HG02571 (cell line): Measurements from ENCODE around the gene PHC1.
"Not testable (repeated sequence)": the region's sequence is repeated elsewhere in the genome, so short reads cannot be mapped to it uniquely, and the experiment has no call there.

Experiments used
- ATAC-seq: cut with Tn5 transposase; IDR thresholded peaks from one replicate; pipeline ENCODE4 v1.9.1; 2021; ENCODE audit warnings: mild to moderate bottlenecking, moderate library complexity; ENCODE audit not compliant: unreplicated experiment

PHC1 gene

DNA sequence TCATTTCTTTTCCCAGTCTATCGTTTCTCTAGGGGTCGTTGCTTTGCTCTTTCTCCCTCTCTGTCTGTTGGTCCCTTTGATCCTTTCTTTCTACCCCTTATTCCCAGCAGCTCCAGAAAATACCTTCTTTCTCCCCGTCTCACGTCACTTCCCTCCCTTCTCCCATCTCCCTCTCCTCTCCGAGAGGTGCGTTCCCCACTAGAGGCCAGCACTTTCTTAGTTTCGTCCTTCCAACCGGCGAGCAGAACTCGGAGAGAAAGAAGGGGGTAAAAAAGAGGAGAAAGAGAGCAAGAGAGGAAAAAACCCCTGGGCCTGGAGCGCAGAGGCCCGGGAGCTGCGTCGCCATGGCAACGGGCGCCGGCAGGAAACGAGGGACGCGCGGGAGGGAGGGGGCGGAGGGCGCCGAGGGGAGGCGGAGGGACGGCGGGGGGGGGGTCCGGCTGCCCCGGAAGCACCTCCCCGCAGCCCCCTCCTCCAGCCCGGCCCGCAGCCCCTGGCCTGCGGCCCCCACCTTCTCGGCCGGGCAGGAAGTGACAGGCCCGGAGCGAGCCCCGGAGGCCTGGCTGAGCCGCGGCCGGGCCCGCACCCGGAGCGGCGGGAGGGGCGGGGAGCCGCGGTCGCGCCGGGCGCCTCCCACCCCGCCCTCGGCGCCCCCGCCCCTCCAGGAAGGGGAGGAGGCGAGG lies at the start of gene PHC1:
Gene PHC1 (plus strand): TSS at position 477 of the 683 bp plus-strand sequence. CDS start 3,169 bp downstream, outside the sequence.
- ATAC-seq: peak; percentile 54

DNA sequence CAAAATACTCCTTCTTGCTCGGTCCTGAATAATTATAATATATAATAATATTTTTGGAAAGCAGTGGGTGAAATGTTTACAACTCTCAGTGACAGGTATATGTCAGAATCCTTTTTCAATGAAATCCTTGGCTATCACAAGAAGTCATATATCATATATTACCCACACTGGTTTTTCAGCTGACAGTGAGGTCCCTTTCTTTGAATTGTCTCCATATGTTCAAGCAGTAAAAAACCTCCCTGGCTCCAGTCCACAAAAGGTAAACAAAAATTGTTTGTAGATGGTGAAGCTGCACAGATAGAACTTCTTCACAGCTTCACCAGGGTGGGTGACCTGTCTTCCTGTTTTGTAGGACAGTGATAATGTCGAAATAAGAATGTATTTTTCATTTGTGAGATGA lies 47.9 kb upstream of the PHC1 start:
- no peak for ATAC-seq

DNA sequence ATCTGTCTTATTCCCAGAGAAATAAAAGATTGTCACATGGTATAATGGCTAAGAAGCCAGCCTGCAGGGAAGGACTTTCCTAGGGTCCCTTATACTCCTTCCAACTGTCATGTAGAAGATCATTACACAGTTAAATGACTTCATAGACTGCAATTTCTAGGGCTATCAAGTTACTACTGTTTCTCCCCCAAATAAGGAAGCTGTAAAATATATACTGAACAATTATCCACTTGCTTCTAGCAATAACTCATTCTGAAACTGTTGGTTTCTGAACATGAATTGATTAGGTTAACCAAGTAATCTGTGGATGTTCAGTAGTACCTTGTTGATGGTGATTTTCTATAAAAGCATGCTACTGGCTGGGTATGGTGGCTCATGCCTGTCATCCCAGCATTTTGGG lies 47.3 kb upstream of the PHC1 start:
- ATAC-seq: no peak

DNA sequence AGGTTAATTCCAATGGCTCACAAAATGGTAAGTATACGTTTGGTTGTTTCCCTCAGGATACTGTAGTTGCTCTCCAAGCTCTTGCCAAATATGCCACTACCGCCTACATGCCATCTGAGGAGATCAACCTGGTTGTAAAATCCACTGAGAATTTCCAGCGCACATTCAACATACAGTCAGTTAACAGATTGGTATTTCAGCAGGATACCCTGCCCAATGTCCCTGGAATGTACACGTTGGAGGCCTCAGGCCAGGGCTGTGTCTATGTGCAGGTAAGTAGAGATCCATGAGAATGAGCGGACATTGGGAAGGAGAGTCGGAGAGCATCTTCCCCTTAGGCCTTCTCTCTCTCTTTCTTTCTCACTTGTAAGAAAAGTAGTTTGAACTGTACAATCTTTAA lies 46.5 kb upstream of the PHC1 start:
- ATAC-seq: no peak

DNA sequence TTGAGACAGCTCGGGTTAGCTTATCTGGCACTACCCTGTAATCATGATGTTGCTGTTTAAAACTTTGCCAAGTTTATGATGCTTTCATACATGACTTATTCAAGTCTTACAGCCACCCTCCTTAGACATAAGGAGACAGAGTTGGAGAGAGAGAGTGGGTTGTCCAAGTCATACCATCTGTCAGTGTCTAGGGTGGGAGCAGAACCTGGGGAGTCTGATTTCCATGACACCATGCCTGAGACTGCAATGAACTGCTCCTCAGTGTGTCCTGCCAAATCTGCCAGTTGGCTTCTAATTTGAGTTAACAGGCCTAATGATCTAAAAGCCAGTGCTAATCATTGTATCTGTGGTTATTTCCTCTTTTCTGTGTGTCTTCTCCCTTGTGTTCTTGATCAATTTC lies 43.7 kb upstream of the PHC1 start:
- ATAC-seq: no peak

DNA sequence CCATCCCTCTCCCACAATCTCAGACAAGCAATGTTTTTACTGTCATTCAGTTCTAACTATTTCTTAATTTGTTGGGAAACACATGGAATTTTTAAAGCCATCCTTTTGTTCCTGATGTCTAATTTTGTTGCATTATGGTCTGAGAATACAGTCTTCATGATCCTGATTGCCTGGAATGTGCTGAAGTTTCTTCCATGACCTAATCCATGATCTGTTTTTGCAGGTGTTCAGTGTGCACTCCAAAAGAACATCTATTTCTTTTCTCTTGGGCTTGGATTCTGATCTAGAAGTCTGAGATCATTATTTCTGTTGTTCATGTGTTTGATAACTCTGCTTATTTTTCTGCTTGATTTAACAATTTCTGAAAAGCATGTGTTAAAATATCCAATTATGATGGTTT lies 43.2 kb upstream of the PHC1 start:
- ATAC-seq: no peak

DNA sequence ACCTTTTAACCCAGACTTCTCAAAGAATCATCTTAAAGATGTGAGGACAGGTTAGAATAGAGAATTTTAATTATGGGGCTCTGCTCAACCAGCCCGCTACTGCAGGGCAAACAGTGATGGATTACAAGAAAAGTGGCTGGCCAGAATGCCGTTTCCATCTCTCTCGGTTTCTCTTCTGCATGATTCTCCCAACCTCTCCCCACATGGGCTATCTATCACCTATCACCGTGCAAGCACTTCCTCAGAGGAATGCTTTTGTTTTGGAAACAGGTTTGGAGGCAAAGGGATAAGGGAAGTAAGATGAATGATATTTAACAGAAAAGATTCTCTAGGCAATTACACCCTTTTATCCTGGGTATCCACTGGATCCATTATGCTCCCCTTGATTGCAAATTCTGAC lies 37.4 kb upstream of the PHC1 start:
- no peak for ATAC-seq

DNA sequence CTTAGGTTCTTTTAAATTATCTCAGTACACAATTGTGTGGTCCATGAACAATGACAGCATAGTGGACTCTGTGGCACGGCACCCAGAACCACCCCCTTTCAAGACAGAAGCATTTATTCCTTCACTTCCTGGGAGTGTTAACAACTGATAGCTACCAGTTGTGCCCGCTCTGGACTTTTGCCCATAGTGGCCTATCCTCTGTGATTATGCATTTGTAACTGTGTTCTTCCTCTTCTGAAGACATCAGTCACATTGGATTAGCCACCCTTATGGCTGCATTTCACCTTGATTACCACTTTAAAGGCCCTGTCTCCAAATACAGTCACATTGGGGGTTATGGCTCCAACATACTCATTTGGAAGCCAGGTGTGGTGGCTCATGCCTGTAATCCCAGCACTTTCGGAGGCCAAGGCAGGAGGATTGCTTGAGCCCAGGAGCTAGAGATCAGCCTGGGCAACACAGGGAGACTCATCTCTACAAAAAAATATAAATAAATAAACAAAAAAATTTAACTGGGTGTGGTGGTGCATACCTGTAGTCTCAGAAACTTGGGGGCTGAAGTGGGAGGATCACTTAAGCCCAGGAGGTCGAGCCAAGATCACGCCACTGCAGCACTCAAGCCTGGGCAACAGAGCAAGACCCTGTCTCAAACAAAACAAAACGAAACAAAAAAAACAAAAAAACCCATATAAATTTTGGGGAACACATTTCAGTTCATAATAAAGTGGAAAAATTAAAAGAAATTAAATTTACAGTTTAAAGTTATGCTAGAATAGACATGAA lies 27.6 kb upstream of the PHC1 start:
- no peak for ATAC-seq

DNA sequence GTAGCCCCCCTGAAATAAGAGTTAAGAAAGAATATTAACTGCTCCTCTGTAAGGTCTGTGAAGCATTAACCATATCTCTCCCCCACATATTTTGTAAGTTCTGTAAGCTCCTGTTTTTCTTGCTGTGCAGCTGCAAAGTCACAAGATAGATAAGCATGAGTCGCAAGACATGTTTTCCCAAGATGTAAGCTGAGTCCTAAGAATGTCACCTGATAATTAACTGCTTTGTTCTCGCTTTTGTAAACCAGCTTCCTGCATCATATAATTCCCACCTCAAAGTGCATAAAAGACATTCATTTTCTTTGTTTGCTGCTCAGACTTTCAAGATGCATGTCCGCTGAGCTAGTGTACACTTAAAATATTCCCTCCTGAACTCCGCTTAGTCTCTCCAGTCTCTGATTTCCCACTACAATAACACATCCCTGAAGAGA lies 27.0 kb upstream of the PHC1 start:
- no peak for ATAC-seq

DNA sequence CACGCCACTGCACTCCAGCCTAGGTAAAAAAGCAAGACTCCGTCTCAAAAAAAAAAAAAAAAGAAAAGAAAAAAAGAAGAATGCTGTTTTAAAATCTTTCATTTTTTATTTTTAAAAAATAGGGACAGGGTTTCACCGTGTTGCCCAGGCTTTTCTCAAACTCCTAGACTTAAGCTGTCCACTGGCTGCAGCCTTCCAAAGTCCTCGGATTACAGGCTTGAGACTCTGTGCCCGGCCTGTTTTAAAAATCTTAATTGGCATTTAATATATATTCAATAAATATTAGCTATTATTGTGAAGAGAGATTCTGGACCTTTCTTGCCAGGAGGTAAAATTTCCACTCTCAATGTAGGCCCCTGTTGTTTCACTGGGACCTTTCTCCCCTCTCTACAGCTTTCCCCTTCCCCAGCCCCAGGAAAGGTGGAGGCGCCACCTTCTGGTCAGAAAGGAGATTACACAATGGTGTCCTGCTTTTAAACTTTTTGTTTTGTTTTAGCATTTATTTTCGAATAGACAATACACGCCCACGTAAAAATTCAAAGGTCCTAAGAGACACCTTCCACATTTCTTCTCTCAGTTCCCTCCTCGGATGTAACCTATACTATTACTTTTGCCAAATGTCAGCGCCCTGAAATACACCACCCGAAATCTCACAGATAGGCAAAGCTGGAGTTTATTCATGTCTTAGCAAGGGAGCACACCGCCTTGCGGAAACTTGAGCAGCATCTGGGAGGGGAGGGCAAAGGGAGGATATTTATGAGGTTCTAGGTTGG lies 23.8 kb upstream of the PHC1 start:
- ATAC-seq: no peak

DNA sequence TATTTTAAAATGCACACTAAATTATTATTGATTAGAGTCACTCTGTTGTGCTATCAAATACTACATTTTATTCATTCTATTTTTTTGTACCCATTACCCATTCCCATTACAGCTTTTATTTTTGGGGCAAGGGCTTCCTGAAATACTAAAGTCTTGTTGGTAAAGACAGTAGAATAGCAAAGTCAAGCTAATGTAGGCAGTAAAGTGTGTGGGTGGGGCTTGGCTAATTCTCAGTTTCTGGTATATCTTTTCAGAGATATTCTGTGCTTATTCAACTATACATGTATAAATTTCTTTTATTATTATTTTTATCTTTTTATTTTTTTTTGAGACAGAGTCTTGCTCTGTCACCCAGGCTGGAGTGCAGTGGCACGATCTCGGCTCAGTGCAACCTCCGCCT lies 22.3 kb upstream of the PHC1 start:
- ATAC-seq: no peak

DNA sequence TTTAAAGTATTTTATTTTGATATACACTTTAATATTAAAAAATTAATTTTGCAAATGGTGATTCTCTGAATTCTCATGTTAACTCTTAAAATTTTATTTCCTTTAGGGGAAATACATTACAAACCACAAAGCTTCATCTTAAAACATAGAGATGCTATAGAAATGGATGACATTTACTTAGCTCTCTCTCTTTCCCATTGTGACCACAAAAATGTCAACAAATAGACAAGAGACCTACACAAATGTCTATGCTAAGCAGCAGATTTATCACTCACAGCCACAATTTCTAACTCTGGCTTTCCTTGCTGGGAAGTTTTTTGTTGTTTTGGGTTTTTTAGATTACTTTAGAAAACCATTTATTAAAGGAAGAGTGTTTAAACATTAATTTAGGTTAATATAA lies 19.9 kb upstream of the PHC1 start:
- no peak for ATAC-seq

DNA sequence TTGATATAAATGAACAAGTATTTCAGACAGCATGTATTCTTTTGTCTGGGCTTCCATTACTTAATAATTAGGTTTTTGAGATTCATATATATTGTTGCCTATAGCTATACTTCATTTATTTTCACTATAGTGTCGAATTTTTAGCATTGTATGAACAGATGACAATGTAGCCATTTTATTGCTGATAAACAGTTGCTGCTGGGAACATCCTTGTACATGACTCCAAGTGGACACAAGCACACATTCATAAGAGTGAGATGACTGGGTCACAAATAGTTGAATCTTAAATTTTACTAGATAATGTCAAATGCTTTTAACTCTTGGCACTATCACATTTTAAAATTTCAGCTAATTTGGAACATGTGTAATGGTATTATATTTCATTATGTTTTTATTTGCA lies 19.3 kb upstream of the PHC1 start:
- ATAC-seq: no peak

DNA sequence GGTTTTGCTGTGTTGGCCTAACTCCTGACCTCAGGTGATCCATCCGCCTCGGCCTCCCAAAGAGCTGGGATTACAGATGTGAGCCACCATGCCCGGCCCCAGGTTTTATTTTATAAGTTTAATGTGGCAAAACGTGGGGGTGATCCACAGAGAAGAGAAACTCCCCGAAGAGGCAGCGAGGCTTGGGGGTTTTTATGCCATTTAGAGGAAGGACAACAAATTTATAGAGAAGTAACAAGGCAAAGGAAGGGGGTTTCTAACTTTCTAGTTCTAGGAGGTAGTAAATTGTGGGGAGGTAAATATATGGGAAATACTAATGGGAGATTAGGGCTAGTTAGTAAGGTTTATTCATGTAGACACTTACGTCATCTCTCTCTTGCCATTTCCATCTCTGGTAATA lies 17.2 kb upstream of the PHC1 start:
- ATAC-seq: no peak

DNA sequence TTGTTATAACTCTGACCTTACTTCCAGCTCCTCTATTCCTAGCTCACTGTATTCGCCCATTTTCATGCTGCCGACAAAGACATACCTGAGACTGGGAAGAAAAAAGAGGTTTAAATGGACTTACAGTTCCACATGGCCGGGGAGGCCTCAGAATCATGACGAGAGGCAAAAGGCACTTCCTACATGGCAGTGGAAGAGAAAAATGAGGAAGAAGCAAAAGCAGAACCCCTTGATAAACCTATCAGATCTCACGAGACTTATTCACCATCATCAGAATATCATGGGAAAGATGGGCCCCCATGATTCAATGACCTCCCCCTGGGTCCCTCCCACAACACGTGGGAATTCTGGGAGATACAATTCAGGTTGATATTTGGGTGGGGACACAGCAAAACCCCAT lies 14.5 kb upstream of the PHC1 start:
- ATAC-seq: no peak

DNA sequence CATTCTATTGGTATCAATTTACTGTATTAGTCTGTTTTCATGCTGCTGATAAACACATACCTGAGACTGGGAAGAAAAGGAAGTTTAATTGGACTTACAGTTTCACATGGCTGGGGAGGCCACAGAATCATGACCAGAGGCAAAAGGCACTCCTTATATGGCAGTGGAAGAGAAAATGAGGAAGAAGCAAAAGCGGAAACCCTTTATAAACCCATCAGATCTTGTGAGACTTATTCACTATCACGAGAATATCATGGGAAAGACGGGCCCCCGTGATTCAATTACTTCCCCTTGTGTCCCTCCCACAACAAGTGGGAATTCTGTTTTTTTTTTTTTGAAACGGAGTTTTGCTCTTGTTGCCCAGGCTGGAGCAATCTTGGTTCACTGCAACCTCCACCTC lies 11.6 kb upstream of the PHC1 start:
- ATAC-seq: not testable (repeated sequence)

DNA sequence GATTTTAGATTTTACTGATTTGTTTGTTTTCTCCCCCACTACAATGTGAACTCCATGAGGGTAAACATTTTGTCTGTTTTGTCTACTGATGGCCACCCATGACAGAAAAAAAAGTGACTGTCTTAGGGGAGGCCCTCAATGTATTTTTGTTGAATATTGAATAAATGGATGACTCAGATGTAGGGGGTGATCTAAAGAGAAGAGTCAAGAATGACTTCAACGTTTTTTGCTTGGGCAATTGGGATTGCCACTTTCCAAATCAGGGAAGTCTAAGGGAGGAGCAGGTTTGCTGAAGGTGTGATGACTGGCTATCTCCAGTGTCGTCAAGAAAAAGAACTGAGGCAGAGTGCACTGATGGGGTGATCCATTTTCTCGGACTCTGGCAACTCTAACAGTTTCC lies 10.7 kb upstream of the PHC1 start:
- ATAC-seq: no peak

DNA sequence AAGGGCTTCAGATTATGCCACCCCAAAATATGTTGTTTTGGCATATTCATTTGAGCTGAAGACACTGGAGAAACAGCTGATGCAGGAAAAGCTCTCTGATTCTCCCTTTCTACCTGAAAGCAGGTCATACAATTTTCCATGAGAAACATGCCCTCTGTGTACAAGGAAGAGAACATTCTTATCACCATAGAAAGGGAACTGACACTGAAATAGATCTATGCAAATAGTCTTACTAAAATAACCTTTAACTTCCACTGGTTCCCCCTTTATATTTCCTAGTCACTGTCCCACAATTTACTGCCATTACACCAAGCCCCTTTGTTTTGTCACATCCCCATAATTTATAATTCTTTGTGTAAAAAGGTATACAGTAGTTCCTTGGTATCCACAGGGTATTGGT lies 9.6 kb upstream of the PHC1 start:
- ATAC-seq: no peak

DNA sequence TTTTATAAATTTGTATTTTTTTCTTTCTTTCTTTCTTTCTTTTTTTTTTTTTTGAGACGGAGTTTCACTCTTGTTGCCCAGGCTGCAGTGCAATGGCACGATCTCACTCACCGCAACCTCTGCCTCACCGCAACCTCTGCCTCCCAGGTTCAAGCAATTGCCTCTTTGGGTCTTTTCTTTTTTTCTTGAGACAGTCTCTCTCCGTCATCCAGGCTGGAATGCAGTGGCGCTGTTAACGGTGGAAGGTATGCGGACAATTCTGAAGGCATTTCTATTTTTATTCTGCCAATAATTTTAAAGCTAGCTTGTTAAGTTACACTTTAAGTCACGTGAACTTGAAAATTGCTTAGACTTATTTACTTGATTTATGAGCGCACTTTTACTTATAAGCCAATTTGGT lies 8.8 kb upstream of the PHC1 start:
- ATAC-seq: no peak

DNA sequence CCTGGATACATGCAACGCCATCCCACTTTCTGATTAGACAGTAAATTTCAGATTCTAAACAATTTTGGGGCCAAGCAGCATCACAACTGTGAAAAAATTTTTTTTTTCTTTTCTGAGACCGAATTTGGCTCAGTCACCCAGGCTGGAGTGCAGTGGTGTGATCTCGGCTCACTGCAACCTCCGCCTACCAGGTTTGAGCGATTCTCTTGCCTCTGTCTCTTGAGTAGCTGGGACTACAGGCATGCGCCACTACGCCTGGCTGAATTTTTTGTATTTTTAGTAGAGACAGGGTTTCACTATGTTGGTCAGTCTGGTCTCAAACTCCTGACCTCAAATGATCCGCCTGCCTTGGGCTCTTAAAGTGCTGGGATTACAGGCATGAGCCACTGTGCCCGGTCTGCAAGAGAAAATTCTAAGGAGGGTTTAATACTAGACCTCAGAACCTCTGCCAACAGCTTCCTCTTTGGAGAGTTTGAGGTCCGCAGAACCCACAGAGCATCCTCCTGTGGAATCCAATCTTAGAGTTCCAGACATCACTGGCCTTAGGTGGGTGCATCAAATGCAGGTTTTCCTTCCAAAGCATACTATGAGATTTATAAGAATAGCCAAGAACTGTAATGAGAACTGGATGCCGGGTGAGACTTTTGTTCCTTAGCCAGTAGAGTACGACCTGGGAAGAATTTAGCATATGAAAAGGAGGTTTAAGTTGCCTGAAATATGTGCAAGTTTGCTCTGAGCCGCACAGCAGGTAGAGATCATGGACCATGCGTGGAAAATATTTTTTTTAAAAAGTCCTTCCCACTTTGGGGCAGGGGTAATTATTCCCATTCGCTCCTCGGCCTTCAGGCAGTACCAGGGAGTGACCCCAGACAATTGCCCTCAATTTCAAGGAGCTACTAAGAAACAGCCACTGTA lies 7.8 kb upstream of the PHC1 start:
- ATAC-seq: no peak

DNA sequence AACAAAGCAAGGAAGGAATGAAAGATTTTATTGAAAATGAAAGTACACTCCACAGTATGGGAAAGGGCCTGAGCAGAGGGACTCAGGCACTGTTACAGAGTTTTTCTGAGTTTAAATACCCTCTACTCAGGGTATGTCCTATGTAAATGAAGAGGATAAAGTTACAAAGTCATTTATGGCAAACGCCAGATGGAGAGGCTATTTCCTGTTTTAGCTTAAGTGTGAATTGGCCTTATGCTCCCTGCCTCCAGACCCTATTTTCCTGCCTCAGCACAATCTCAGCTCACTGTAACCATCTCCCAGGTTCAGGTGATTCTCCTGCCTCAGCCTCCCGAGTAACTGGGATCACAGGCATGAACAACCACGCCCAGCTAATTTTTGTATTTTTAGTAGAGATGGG lies 6.8 kb upstream of the PHC1 start:
- no peak for ATAC-seq
